ENCODE data around the gene METTL27.

The METTL27 gene

GRCh38 chr7:73810998-73811360 lies 31.3 kb downstream of the METTL27 start:
- H4K8ac ChIP-seq (ENCODE audit: low read length): no peak overlapping the region
- H3K27ac ChIP-seq (ENCODE audit: low read length, poor library complexity, severe bottlenecking): no peak overlapping the region
- H2BK12ac ChIP-seq (ENCODE audit: low read length in 2 of 2): no peak overlapping the region
- H3K79me1 ChIP-seq (replicated peaks; ENCODE audit: low read length, poor library complexity, severe bottlenecking): no peaks in the 10 kb centered on the region
- no peak overlapping the region for H3K9ac ChIP-seq (ENCODE audit: low read length)
- no peak overlapping the region for H2BK15ac ChIP-seq (ENCODE audit: low read depth, poor library complexity, severe bottlenecking)
- H2BK120ac ChIP-seq (ENCODE audit: low read depth, low read length): no peak overlapping the region
- H3K27me3 ChIP-seq (ENCODE audit: control insufficient read depth in 1 of 2, insufficient read depth in 1 of 2, low read length in 2 of 2): peaks cover 0 to 4% of the 10 kb centered on the region in 2 experiments
- peaks cover 4% of the 10 kb centered on the region for H3K4me1 ChIP-seq (ENCODE audit: control insufficient read depth, insufficient read depth, low read depth, low read length)
- no peak overlapping the region for H2AK5ac ChIP-seq (ENCODE audit: low read length, severe bottlenecking)
- H3K4me3 ChIP-seq (ENCODE audit: insufficient read depth in 1 of 2, low read depth in 1 of 2, low read length in 2 of 2): no peak overlapping the region
- H3K36me3 ChIP-seq (ENCODE audit: control insufficient read depth in 1 of 2, insufficient read depth in 2 of 2, low read depth in 1 of 2, low read length in 2 of 2): no peaks in the 10 kb centered on the region
- no peaks in the 10 kb centered on the region for H3K9me3 ChIP-seq (ENCODE audit: control insufficient read depth, low read length)
- H3K4me2 ChIP-seq (ENCODE audit: low read length, poor library complexity, severe bottlenecking): no peak overlapping the region
- H2BK5ac ChIP-seq (ENCODE audit: low read depth, low read length, poor library complexity, severe bottlenecking): no peak overlapping the region
- H3K18ac ChIP-seq (ENCODE audit: low read depth in 1 of 2, low read length in 2 of 2): no peak overlapping the region
- H2AFZ ChIP-seq (ENCODE audit: low read depth, low read length): no peak overlapping the region
- no peak overlapping the region for H3K4ac ChIP-seq (ENCODE audit: low read depth in 1 of 2, low read length in 2 of 2)
- DNase-seq: no peak
- no peak overlapping the region for H3K23ac ChIP-seq (ENCODE audit: low read length in 2 of 2)
- peak overlapping the region; percentile 48 for H4K91ac ChIP-seq (ENCODE audit: low read length)
- 73% methylated on average over 4 of the region's 4 CpGs for WGBS
- no peak overlapping the region for H3K14ac ChIP-seq (ENCODE audit: low read length in 2 of 2)

DNA sequence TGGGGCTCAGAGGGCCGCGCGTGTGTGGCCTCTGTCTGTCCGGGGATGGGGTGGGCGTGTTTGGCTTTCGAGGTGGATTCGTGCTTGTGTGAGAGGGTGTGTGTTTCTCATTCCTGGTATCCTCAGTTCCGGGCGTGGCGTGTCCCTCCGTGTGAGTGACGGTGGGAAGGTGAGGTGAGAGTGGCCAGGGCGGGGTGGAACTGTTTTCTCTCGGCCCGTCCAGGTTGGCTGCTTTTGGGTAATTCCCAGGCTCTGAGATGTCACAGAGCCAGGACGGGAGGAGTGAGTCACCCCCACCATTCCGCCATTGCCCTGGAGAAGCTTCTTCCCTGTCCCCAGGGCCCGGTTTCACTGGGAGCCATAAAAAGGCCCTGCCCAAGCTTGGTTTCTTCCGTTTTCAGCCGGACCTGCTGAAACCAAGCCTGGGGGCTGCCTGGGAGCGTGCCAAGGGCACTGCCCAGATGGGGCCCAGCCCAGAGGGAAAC lies 32.8 kb downstream of the METTL27 start:
- H3K27me3 ChIP-seq (ENCODE audit: control insufficient read depth in 1 of 2, insufficient read depth in 1 of 2, low read length in 2 of 2): peaks cover 0 to 4% of the 10 kb centered on the region in 2 experiments
- no peak overlapping the region for H3K4me2 ChIP-seq (ENCODE audit: low read length, poor library complexity, severe bottlenecking)
- H4K91ac ChIP-seq (ENCODE audit: low read length): no peak overlapping the region
- H3K4me1 ChIP-seq (ENCODE audit: control insufficient read depth, insufficient read depth, low read depth, low read length): peaks cover 4% of the 10 kb centered on the region
- H2BK120ac ChIP-seq (ENCODE audit: low read depth, low read length): no peak overlapping the region
- H2BK15ac ChIP-seq (ENCODE audit: low read depth, poor library complexity, severe bottlenecking): no peak overlapping the region
- peak overlapping the region; percentile 29 for H4K8ac ChIP-seq (ENCODE audit: low read length)
- H3K4ac ChIP-seq (ENCODE audit: low read depth in 1 of 2, low read length in 2 of 2): no peak overlapping the region
- no peak overlapping the region for H3K14ac ChIP-seq (ENCODE audit: low read length in 2 of 2)
- H3K9ac ChIP-seq (ENCODE audit: low read length): no peak overlapping the region
- no peaks in the 10 kb centered on the region for H3K9me3 ChIP-seq (ENCODE audit: control insufficient read depth, low read length)
- H3K79me1 ChIP-seq (replicated peaks; ENCODE audit: low read length, poor library complexity, severe bottlenecking): no peaks in the 10 kb centered on the region
- no peak overlapping the region for H2BK5ac ChIP-seq (ENCODE audit: low read depth, low read length, poor library complexity, severe bottlenecking)
- no peak for DNase-seq
- no peaks in the 10 kb centered on the region for H3K36me3 ChIP-seq (ENCODE audit: control insufficient read depth in 1 of 2, insufficient read depth in 2 of 2, low read depth in 1 of 2, low read length in 2 of 2)
- WGBS: 83% methylated on average over 21 of the region's 21 CpGs
- H2AK5ac ChIP-seq (ENCODE audit: low read length, severe bottlenecking): no peak overlapping the region
- H2BK12ac ChIP-seq (ENCODE audit: low read length in 2 of 2): no peak overlapping the region
- H2AFZ ChIP-seq (ENCODE audit: low read depth, low read length): no peak overlapping the region
- H3K18ac ChIP-seq (ENCODE audit: low read depth in 1 of 2, low read length in 2 of 2): no peak overlapping the region
- no peak overlapping the region for H3K27ac ChIP-seq (ENCODE audit: low read length, poor library complexity, severe bottlenecking)
- H3K23ac ChIP-seq (ENCODE audit: low read length in 2 of 2): no peak overlapping the region
- no peak overlapping the region for H3K4me3 ChIP-seq (ENCODE audit: insufficient read depth in 1 of 2, low read depth in 1 of 2, low read length in 2 of 2)

GRCh38 chr7:73802459-73802858 lies 39.9 kb downstream of the METTL27 start:
- Histone ChIP-seq H3K23ac (ENCODE audit: low read length in 2 of 2) (no peak overlapping the region), H2AFZ (ENCODE audit: low read depth, low read length) (no peak overlapping the region), H3K4me1 (ENCODE audit: control insufficient read depth, insufficient read depth, low read depth, low read length) (no peaks in the 10 kb centered on the region), H3K9ac (ENCODE audit: low read length) (no peak overlapping the region), H2BK120ac (ENCODE audit: low read depth, low read length) (no peak overlapping the region), H3K79me1 (replicated peaks; ENCODE audit: low read length, poor library complexity, severe bottlenecking) (no peaks in the 10 kb centered on the region), H3K27me3 (ENCODE audit: control insufficient read depth in 1 of 2, insufficient read depth in 1 of 2, low read length in 2 of 2) (no peaks in the 10 kb centered on the region), H2BK12ac (ENCODE audit: low read length in 2 of 2) (no peak overlapping the region), H3K4me2 (ENCODE audit: low read length, poor library complexity, severe bottlenecking) (no peak overlapping the region), H3K18ac (ENCODE audit: low read depth in 1 of 2, low read length in 2 of 2) (no peak overlapping the region), H2AK5ac (ENCODE audit: low read length, severe bottlenecking) (no peak overlapping the region), H4K91ac (ENCODE audit: low read length) (no peak overlapping the region), H4K8ac (ENCODE audit: low read length) (no peak overlapping the region), H2BK15ac (ENCODE audit: low read depth, poor library complexity, severe bottlenecking) (no peak overlapping the region), H2BK5ac (ENCODE audit: low read depth, low read length, poor library complexity, severe bottlenecking) (no peak overlapping the region), H3K4ac (ENCODE audit: low read depth in 1 of 2, low read length in 2 of 2) (no peak overlapping the region), H3K9me3 (ENCODE audit: control insufficient read depth, low read length) (no peaks in the 10 kb centered on the region), H3K36me3 (ENCODE audit: control insufficient read depth in 1 of 2, insufficient read depth in 2 of 2, low read depth in 1 of 2, low read length in 2 of 2) (no peaks in the 10 kb centered on the region), H3K14ac (ENCODE audit: low read length in 2 of 2) (no peak overlapping the region), H3K27ac (ENCODE audit: low read length, poor library complexity, severe bottlenecking) (no peak overlapping the region), H3K4me3 (ENCODE audit: insufficient read depth in 1 of 2, low read depth in 1 of 2, low read length in 2 of 2) (no peak overlapping the region)
- 94% methylated on average over 3 of the region's 4 CpGs for WGBS
- DNase-seq: no peak

GRCh38 chr7:73801577-73801976 lies 40.7 kb downstream of the METTL27 start:
- no CpG with 5 or more reads among the region's 1 CpG for WGBS

More at GRCh38 chr7:73801577-73801976, 40.7 kb downstream of the METTL27 start:
- H3K9ac ChIP-seq (ENCODE audit: low read length): no peak overlapping the region
- H3K79me1 ChIP-seq (replicated peaks; ENCODE audit: low read length, poor library complexity, severe bottlenecking): no peaks in the 10 kb centered on the region
- H3K27ac ChIP-seq (ENCODE audit: low read length, poor library complexity, severe bottlenecking): no peak overlapping the region
- DNase-seq: no peak
- H3K4me3 ChIP-seq (ENCODE audit: insufficient read depth in 1 of 2, low read depth in 1 of 2, low read length in 2 of 2): no peak overlapping the region
- H2BK12ac ChIP-seq (ENCODE audit: low read length in 2 of 2): no peak overlapping the region
- H3K4me1 ChIP-seq (ENCODE audit: control insufficient read depth, insufficient read depth, low read depth, low read length): no peaks in the 10 kb centered on the region
- no peaks in the 10 kb centered on the region for H3K27me3 ChIP-seq (ENCODE audit: control insufficient read depth in 1 of 2, insufficient read depth in 1 of 2, low read length in 2 of 2)
- no peak overlapping the region for H2AK5ac ChIP-seq (ENCODE audit: low read length, severe bottlenecking)
- H4K91ac ChIP-seq (ENCODE audit: low read length): no peak overlapping the region
- no peaks in the 10 kb centered on the region for H3K9me3 ChIP-seq (ENCODE audit: control insufficient read depth, low read length)
- no peak overlapping the region for H2BK120ac ChIP-seq (ENCODE audit: low read depth, low read length)
- no peak overlapping the region for H2AFZ ChIP-seq (ENCODE audit: low read depth, low read length)
- no peak overlapping the region for H3K23ac ChIP-seq (ENCODE audit: low read length in 2 of 2)
- H2BK5ac ChIP-seq (ENCODE audit: low read depth, low read length, poor library complexity, severe bottlenecking): no peak overlapping the region
- H4K8ac ChIP-seq (ENCODE audit: low read length): no peak overlapping the region
- no peak overlapping the region for H3K4ac ChIP-seq (ENCODE audit: low read depth in 1 of 2, low read length in 2 of 2)
- no peak overlapping the region for H3K14ac ChIP-seq (ENCODE audit: low read length in 2 of 2)
- no peak overlapping the region for H3K4me2 ChIP-seq (ENCODE audit: low read length, poor library complexity, severe bottlenecking)
- H3K36me3 ChIP-seq (ENCODE audit: control insufficient read depth in 1 of 2, insufficient read depth in 2 of 2, low read depth in 1 of 2, low read length in 2 of 2): no peaks in the 10 kb centered on the region
- H3K18ac ChIP-seq (ENCODE audit: low read depth in 1 of 2, low read length in 2 of 2): no peak overlapping the region
- no peak overlapping the region for H2BK15ac ChIP-seq (ENCODE audit: low read depth, poor library complexity, severe bottlenecking)
